ENCODE data around the gene PRR11. TPM values are rescaled to one million over a fixed set of nuclear protein-coding genes. Genes with fewer than 3 reads are reported as not detected.
"Not testable (repeated sequence)": the region's sequence is repeated elsewhere in the genome, so short reads cannot be mapped to it uniquely, and the experiment has no call there.

Gene PRR11
- total and polyA plus RNA-seq, 11 donors: 0.15 to 11.4 (median 1.0) TPM

DNA sequence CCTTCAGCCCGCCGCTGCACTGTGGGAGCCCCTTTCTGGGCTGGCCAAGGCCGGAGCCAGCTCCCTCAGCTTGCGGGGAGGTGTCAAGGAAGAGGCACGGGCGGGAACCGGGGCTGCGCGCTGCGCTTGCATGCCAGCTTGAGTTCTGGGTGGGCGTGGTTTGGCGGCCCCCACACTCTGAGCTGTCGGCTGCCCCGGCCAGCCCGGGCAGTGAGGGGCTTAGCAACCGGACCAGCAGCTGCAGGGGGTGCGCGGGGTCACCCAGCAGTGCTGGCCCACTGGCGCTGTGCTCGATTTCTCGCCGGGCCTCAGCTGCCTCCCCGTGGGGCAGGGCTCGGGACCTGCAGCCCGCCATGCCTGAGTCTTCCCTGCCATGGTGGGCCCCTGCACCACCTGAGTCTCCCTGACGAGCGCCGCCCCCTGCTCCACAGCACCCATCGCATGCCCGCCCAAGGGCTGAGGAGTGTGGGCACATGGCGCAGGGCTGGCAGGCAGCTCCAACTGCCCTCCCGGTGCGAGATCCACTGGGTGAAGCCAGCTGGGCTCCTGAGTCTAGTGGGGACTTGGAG lies 17.0 kb downstream of the PRR11 start:
- ATAC-seq: no peak
- 96 to 100% (median 98%) methylated on average over 17 to 33 of the region's 33 CpGs for whole genome bisulfite sequencing, 4 donors
- no peak overlapping the region for H3K27ac ChIP-seq
- intact Hi-C loops (cut with DNase I): no loop called here
- H3K4me1 ChIP-seq: peaks cover 0 to 3% (median 0%) of the 10 kb centered on the region in 12 donors
- no peak overlapping the region for H3K4me3 ChIP-seq
- H3K27me3 ChIP-seq: no peaks in the 10 kb centered on the region
- peaks cover 0 to 6% (median 0%) of the 10 kb centered on the region in 9 donors for H3K36me3 ChIP-seq
- H3K9me3 ChIP-seq: no peaks in the 10 kb centered on the region
- DNase-seq: no peak
- TF ChIP-seq, protein P1, sequence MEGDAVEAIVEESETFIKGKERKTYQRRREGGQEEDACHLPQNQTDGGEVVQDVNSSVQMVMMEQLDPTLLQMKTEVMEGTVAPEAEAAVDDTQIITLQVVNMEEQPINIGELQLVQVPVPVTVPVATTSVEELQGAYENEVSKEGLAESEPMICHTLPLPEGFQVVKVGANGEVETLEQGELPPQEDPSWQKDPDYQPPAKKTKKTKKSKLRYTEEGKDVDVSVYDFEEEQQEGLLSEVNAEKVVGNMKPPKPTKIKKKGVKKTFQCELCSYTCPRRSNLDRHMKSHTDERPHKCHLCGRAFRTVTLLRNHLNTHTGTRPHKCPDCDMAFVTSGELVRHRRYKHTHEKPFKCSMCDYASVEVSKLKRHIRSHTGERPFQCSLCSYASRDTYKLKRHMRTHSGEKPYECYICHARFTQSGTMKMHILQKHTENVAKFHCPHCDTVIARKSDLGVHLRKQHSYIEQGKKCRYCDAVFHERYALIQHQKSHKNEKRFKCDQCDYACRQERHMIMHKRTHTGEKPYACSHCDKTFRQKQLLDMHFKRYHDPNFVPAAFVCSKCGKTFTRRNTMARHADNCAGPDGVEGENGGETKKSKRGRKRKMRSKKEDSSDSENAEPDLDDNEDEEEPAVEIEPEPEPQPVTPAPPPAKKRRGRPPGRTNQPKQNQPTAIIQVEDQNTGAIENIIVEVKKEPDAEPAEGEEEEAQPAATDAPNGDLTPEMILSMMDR (IDR thresholded peaks at IDR 0.05): no peak
- no peak for TF ChIP-seq POLR2A (IDR thresholded peaks at IDR 0.05)

DNA sequence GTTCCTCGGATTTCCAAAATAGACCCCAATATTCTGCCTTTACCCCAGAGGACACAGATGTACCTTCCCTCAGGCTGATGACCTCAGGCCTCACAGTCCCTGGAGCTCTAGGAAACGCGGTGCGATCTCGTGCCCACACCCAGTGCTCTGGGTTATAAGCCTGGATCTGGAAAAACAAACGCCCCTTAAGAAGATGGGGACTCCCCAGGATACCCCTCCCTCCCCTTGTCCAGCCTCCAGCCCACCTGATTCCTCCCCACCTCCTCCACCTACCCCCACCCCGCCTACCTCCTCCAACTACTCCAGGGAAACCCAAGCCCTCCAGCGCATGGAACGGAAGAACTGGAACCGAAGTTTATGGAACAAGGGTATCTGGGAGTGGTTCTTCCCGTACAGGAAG lies 19.1 kb downstream of the PRR11 start:
- no peak for TF ChIP-seq POLR2A (IDR thresholded peaks at IDR 0.05)
- TF ChIP-seq, protein P1 (IDR thresholded peaks at IDR 0.05): no peak
- H3K27me3 ChIP-seq: no peaks in the 10 kb centered on the region
- H3K4me3 ChIP-seq: no peak overlapping the region
- no peak overlapping the region for H3K27ac ChIP-seq
- no peaks in the 10 kb centered on the region for H3K4me1 ChIP-seq
- peaks cover 0 to 6% (median 0%) of the 10 kb centered on the region in 9 donors for H3K36me3 ChIP-seq
- no peak for DNase-seq
- intact Hi-C loops (cut with DNase I): no loop called here
- WGBS, 4 donors: 95 to 98% (median 97%) methylated on average over 11 of the region's 11 CpGs
- no peak for ATAC-seq
- H3K9me3 ChIP-seq: no peaks in the 10 kb centered on the region

DNA sequence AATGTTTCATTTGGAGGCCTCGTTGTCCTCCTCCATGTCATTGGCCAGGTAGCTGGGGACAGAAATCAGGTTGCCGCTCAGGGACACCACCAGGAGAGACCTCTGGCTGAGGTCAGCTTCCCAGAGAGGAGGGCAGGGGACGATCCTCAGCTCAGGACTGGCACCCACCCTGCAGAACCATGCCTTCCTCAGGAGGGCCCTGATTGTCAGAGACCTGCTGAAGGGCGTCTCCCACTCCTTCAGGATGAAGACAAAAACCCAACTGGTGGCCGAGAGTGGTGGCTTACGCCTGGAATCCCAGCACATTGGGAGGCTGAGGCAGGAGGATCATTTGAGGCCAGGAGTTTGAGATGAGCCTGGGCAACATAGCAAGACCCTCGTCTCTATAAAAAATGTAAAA lies 19.5 kb downstream of the PRR11 start:
- 93 to 97% (median 95%) methylated on average over 6 to 7 of the region's 7 CpGs for WGBS, 4 donors
- Histone ChIP-seq H3K27me3 (no peaks in the 10 kb centered on the region), H3K27ac (no peak overlapping the region), H3K36me3 (peaks cover 0 to 6% (median 0%) of the 10 kb centered on the region in 9 donors), H3K4me1 (no peaks in the 10 kb centered on the region), H3K9me3 (no peaks in the 10 kb centered on the region), H3K4me3 (no peak overlapping the region)
- no peak for TF ChIP-seq POLR2A (IDR thresholded peaks at IDR 0.05)
- TF ChIP-seq, protein P1 (IDR thresholded peaks at IDR 0.05): no peak
- ATAC-seq (no peak), DNase-seq (no peak)
- intact Hi-C loops (cut with DNase I): no loop called here

DNA sequence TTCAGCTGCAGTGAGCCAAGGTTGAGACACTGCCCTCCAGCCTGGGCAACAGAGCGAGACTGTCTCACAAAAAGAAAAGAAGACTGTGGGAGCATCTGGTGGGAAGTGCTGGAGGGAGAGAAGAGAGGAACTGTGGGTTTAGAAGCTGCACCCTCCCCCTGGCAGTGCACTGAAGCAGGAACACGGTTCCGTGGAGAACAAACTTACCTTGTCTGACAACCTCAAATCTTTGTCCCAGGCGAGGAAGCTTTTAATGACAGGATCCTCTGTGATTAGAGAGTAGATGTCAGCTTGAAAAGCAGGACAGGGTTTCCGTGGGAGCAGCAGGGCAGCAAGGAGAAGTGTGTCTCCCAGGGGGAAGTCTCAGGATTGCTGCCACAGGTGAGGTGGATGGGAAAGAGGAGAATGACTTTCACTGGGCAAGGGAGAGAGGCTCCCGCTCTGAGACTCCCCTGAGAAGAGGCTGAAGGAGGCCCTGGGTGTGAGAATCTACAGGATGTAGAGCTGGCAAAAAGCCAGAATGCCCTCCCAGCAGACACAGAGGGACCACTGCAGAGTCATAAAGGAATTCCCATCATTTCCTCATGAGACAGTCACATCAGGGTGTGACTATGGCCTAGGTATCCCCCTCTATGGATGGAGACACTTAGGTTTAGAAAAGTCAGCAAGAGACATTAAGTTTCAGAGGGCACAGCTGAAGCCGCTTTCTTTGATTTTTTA lies 22.9 kb downstream of the PRR11 start:
- no peak overlapping the region for H3K27ac ChIP-seq
- no peaks in the 10 kb centered on the region for H3K27me3 ChIP-seq
- H3K36me3 ChIP-seq: no peaks in the 10 kb centered on the region
- TF ChIP-seq, protein P1 (IDR thresholded peaks at IDR 0.05): no peak
- TF ChIP-seq POLR2A (IDR thresholded peaks at IDR 0.05): no peak
- no peak for ATAC-seq
- no peak overlapping the region for H3K4me3 ChIP-seq
- no peaks in the 10 kb centered on the region for H3K9me3 ChIP-seq
- intact Hi-C loops (cut with DNase I): no loop called here
- DNase-seq: no peak
- 73 to 78% (median 76%) methylated on average over 7 of the region's 7 CpGs for WGBS, 4 donors
- no peaks in the 10 kb centered on the region for H3K4me1 ChIP-seq

DNA sequence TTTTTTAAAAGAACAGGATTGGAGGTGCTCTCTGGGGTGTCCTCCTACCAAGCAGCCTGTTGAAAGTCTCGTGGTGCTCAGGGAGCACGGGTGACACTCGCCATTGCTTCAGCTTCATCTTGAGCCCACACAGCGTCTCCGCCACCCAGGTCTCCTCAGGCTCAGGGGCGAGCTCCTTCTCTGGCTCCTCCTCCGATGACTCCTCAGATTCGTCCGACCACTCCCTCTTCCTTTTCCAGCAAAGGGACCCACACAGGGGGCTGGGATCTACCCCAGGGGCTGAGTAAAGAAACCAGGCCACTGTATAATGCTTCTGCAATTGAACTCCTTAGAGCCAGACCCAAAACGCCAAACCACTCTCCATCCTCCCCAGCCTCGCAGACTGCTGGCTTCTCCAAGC lies 24.1 kb downstream of the PRR11 start:
- intact Hi-C loops (cut with DNase I); ATAC-seq; H3K27me3 ChIP-seq; H3K27ac ChIP-seq; DNase-seq; H3K9me3 ChIP-seq; H3K36me3 ChIP-seq; H3K4me3 ChIP-seq; H3K4me1 ChIP-seq: not testable (repeated sequence)
- 94 to 96% (median 95%) methylated on average over 11 of the region's 11 CpGs for WGBS, 4 donors
